Measurements from ENCODE around the gene VGLL4. TPM values are rescaled to one million over a fixed set of nuclear protein-coding genes. Genes with fewer than 3 reads are reported as not detected.

Gene VGLL4
- total RNA-seq, 1 experiment from 2014 or later: 26.9 TPM

DNA sequence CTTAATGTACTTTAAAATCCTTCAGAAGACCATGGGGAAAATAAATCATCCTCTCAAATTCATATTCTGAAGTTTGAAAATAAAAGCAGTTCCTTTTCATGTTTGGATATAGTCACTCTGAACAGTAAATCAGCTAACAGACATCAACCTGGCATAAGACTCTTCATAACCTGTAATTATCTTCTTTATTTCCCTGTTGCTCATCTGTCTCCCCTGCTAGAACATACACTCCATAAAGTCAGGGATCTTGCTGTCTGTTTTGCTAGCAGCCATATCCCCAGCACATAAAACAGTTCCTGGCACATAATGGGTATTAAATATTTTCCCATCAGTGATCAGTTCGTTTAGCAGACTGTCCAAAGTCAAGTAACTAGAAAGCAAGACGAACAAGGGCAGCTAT lies 11.2 kb downstream of the VGLL4 start:
- no peak for DNase-seq (ENCODE audit: low read depth, low spot score)
- intact Hi-C loops (cut with micrococcal nuclease): no loop called here
- no peak for ATAC-seq
- TF ChIP-seq ZFX (IDR thresholded peaks at IDR 0.05) (no peak), EZH2phosphoT487 (IDR thresholded peaks at IDR 0.05; ENCODE audit: borderline replicate concordance) (no peak), JUND (IDR thresholded peaks at IDR 0.05) (no peak), FOSL1 (IDR thresholded peaks at IDR 0.05; ENCODE audit: low read depth) (no peak), ELF1 (IDR thresholded peaks at IDR 0.05; ENCODE audit: borderline replicate concordance, low read depth) (no peak), CEBPB (IDR thresholded peaks at IDR 0.05; ENCODE audit: low read depth) (no peak), POLR2AphosphoS5 (IDR thresholded peaks at IDR 0.05; ENCODE audit: low read depth, low read length) (no peak), SIN3A (IDR thresholded peaks at IDR 0.05; ENCODE audit: low read depth) (no peak), CBX3 (IDR thresholded peaks at IDR 0.05; ENCODE audit: low read depth) (no peak), TCF7L2 (IDR thresholded peaks at IDR 0.05; ENCODE audit: borderline replicate concordance, extremely low read depth, insufficient read depth, insufficient read length) (no peak), ZNF274 (IDR thresholded peaks at IDR 0.05; ENCODE audit: low read depth, low read length) (no peak), EZH2 (IDR thresholded peaks at IDR 0.05) (no peak), RAD21 (IDR thresholded peaks at IDR 0.05; ENCODE audit: low read depth) (no peak)
- TF ChIP-seq, protein P1, sequence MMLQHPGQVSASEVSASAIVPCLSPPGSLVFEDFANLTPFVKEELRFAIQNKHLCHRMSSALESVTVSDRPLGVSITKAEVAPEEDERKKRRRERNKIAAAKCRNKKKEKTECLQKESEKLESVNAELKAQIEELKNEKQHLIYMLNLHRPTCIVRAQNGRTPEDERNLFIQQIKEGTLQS (IDR thresholded peaks at IDR 0.05): no peak
- TF ChIP-seq, protein P2, sequence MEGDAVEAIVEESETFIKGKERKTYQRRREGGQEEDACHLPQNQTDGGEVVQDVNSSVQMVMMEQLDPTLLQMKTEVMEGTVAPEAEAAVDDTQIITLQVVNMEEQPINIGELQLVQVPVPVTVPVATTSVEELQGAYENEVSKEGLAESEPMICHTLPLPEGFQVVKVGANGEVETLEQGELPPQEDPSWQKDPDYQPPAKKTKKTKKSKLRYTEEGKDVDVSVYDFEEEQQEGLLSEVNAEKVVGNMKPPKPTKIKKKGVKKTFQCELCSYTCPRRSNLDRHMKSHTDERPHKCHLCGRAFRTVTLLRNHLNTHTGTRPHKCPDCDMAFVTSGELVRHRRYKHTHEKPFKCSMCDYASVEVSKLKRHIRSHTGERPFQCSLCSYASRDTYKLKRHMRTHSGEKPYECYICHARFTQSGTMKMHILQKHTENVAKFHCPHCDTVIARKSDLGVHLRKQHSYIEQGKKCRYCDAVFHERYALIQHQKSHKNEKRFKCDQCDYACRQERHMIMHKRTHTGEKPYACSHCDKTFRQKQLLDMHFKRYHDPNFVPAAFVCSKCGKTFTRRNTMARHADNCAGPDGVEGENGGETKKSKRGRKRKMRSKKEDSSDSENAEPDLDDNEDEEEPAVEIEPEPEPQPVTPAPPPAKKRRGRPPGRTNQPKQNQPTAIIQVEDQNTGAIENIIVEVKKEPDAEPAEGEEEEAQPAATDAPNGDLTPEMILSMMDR (IDR thresholded peaks at IDR 0.05 in 2 of 3, conservative IDR thresholded peaks at IDR 0.05 in 1 of 3; ENCODE audit: borderline replicate concordance in 1 of 3, insufficient read depth in 1 of 3, low read depth in 2 of 3, low read length in 2 of 3): no peak
- TF ChIP-seq, protein P3, sequence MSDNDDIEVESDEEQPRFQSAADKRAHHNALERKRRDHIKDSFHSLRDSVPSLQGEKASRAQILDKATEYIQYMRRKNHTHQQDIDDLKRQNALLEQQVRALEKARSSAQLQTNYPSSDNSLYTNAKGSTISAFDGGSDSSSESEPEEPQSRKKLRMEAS (IDR thresholded peaks at IDR 0.05): no peak
- TF ChIP-seq, protein P4, sequence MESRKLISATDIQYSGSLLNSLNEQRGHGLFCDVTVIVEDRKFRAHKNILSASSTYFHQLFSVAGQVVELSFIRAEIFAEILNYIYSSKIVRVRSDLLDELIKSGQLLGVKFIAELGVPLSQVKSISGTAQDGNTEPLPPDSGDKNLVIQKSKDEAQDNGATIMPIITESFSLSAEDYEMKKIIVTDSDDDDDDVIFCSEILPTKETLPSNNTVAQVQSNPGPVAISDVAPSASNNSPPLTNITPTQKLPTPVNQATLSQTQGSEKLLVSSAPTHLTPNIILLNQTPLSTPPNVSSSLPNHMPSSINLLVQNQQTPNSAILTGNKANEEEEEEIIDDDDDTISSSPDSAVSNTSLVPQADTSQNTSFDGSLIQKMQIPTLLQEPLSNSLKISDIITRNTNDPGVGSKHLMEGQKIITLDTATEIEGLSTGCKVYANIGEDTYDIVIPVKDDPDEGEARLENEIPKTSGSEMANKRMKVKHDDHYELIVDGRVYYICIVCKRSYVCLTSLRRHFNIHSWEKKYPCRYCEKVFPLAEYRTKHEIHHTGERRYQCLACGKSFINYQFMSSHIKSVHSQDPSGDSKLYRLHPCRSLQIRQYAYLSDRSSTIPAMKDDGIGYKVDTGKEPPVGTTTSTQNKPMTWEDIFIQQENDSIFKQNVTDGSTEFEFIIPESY (IDR thresholded peaks at IDR 0.05; ENCODE audit: extremely low read depth, insufficient replicate concordance, low read length): no peak
- Histone ChIP-seq H3K9me2 (ENCODE audit: insufficient read depth) (no peaks in the 10 kb centered on the region), H4K20me1 (ENCODE audit: insufficient read depth) (no peaks in the 10 kb centered on the region; the same call in 1 of the 2 replicates), H3K79me2 (ENCODE audit: insufficient read depth, low read length) (peaks cover 66% of the 10 kb centered on the region), H3K4me1 (ENCODE audit: control insufficient read depth in 1 of 2, insufficient read depth in 2 of 2, low read length in 2 of 2) (no peaks in the 10 kb centered on the region), H3K27ac (ENCODE audit: low read depth, low read length) (no peak overlapping the region), H3K4me3 (replicated peaks in 1 of 2; ENCODE audit: low read depth in 1 of 2, low read length in 2 of 2) (no peak overlapping the region), H3K9ac (ENCODE audit: low read length) (no peak overlapping the region), H3K4me2 (ENCODE audit: low read length) (no peak overlapping the region), H2AFZ (ENCODE audit: low read depth, low read length, poor library complexity, severe bottlenecking) (no peak overlapping the region), H3K27me3 (ENCODE audit: insufficient read depth, low read length) (no peaks in the 10 kb centered on the region), H3K36me3 (ENCODE audit: control insufficient read depth in 1 of 2, insufficient read depth in 2 of 2, low read length in 2 of 2) (no peaks in the 10 kb centered on the region), H3K9me3 (ENCODE audit: control insufficient read depth in 1 of 2, insufficient read depth in 1 of 2, low read depth in 1 of 2, low read length in 2 of 2) (no peaks in the 10 kb centered on the region)
- ChIA-PET RAD21 (ENCODE audit: low non-redundant PET in 1 of 2, low total read pairs in 2 of 2, uncharacterized antibody in 2 of 2, unreplicated experiment in 2 of 2) (no interaction called here), POLR2A (no interaction called here), CTCF (no interaction called here)
- no TSS peak for BruUV-seq (replicated peaks)
